ENCODE data around the gene BRD4.
"Not testable (repeated sequence)": the region's sequence is repeated elsewhere in the genome, so short reads cannot be mapped to it uniquely, and the experiment has no call there.

BRD4 gene

DNA sequence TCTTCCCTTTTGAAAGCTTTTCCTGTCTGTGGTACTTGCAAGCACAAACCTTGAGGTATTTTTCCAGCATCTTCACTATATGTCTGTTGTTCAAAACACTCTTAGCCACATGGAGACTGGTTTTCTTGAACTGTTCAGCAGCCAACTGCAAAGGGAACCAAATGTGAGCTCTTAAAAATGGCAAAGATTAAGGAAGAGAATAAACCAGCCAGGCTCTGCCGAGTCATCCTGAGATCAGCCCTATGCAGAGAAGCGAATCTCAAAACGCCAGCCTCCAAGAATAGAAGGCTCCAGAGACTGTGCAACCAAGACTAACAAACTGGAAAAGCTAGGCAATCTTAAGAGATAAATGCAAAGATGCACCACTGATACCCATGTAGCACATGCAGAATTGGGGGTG is 26.6 kb upstream of the BRD4 start:
- DNase-seq, result no peak

DNA sequence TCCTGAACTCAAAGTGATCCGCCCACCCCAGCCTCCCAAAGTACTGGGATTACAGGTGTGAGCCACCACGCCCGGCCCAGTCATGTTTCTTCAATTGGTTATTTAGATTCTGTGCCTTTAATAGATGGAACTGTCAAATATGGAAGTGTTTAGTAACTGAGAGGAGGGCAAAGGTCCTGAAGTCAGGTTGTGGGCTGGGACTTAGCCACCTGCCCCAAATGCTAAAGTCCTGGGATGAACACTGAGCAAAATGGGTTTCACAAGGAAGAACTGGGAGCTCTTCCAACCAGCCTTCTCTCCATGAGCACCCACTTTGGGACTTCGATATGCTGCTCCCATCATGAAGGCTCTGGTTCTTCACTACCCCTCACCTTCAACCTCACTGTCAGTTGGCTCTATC is 25.6 kb upstream of the BRD4 start:
- DNase-seq, result no peak

DNA sequence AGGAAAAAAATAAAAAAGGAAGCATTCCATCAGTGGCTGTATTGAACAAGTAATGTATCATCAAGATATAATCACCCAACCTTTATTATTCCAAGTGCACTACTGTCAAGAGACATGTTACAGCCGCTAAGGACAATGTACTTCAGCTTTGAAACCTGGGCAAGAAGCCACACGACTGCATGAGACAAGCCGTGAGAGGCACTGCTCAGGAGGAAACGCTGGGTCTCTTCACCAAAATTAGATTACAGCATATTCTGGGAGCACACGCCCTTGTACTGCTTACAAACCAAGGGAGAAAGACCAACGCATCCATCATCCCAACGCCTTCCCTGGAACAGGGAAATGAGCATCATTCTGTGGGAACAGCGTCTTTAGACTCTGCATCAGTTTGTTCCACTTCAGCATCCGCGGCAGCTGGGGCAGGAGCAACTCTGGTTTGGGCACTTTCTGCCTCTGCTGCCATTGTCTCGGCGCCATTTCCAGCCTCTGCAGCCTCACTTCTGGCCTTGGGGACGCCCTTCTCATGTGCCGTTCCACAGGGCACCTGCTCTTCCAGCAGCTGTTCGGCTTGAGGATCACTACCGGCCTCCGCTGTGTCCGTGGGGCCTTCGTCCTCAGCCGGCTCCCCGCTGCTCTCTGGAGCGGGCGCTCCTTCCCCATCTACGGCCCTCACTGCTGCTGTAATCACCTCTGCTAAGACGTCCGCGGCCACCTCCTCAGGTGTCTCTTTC is 22.4 kb upstream of the BRD4 start:
- no peak for DNase-seq

DNA sequence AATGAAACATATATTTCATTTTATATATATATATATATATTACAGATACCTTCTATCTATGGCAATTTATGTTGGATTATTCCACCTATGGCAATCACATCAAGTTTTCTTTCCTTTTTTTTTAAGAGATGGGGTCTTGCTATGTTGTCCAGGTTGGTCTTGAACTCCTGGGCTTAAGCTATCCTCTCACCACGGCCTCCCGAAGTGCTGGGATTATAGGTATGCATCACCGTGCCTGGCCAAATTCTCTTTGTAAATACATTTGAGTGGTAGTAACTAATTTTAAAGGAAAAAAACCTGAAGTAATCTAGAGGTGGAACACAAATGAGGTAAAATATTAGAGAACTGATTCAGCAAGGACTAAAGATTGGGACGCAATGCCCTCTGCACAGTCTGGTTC is 21.6 kb upstream of the BRD4 start:
- DNase-seq, result no peak

DNA sequence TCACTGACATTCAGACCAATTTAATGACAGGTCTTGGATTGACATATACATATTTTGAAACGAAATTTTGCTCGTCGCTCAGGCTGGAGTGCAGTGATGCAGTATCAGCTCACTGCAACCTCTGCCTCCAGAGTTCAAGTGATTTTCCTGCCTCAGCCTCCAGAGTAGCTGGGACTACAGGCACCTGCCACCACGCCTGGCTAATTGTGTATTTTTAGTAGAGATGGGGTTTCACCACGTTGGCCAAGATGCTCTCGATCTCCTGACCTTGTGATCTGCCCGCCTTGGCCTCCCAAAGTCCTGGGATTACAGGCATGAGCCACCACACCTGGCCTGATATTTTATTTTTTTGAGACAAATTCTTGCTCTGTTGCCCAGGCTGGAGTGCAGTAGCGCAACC is 20.2 kb upstream of the BRD4 start:
- not testable (repeated sequence) for DNase-seq

DNA sequence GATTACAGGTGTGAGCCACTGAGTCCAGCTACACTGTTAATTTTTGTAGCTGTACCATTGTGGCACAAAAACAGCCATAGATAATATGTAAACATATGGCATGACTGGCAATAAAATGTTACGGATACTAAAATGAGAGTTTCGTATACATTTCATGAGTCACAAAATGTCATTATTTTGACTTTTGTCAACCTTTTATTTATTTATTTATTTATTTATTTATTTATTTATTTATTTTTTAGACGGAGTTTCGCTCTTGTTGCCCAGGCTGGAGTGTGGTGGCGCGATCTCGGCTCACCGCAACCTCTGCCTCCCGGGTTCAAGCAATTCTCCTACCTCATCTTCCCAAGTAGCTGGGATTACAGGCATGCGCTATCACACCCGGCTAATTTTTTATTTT is 9.0 kb upstream of the BRD4 start:
- DNase-seq, result not testable (repeated sequence)

DNA sequence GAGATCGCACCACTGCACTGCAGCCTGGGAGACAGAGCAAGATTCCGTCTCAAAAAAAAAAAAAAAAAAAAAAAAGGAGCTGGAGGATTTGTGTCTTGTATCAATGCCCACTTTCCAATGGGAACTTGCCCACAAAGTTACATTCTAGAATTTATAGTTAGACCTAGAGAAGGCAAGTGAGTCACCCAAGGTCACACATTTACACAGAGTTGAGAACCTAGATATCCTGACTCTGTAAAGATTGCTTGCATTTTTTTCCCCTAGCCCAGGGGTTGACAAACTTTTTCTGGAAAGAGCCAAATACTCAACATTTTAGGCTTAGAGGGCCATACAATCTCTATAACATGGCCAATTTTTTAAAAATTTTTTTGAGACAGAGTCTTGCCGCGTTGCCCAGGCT is 7.7 kb upstream of the BRD4 start:
- DNase-seq, result no peak

DNA sequence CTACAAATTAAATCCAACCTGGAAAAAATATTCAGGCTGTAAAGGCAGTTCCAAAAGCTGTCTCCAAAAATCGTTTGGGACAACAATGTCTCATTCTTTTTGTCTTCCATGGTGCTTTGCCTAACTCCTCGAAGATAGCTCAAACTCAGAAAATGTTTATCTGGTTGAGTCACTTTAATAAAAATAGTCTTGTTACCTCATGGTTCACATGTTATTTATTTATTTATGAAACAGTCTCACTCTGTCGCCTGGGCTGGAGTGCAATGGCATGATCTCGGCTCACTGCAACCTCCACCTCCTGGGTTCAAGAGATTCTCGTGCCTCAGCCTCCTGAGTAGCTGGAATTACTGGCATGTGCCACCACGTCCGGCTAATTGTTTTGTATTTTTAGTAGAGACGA is 4.9 kb upstream of the BRD4 start:
- DNase-seq, result no peak

DNA sequence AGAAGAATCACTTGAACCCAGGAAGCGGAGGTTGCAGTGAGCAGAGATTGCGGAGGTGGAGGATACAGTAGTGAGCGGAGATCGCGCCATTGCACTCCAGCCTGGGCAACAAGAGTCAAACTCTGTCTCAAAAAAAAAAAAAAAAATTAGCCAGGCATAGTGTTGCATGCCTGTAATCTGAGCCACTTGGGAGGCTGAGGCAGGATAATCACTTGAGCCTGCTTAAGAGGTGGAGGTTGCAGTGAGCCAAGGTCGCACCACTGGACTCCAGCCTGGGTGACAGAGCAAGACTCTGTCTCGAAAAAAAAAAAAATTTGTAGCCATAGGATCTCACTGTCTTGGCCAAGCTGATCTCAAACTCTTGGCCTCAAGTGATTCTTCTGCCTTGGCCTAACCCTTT is 3.7 kb upstream of the BRD4 start:
- DNase-seq, result not testable (repeated sequence)

DNA sequence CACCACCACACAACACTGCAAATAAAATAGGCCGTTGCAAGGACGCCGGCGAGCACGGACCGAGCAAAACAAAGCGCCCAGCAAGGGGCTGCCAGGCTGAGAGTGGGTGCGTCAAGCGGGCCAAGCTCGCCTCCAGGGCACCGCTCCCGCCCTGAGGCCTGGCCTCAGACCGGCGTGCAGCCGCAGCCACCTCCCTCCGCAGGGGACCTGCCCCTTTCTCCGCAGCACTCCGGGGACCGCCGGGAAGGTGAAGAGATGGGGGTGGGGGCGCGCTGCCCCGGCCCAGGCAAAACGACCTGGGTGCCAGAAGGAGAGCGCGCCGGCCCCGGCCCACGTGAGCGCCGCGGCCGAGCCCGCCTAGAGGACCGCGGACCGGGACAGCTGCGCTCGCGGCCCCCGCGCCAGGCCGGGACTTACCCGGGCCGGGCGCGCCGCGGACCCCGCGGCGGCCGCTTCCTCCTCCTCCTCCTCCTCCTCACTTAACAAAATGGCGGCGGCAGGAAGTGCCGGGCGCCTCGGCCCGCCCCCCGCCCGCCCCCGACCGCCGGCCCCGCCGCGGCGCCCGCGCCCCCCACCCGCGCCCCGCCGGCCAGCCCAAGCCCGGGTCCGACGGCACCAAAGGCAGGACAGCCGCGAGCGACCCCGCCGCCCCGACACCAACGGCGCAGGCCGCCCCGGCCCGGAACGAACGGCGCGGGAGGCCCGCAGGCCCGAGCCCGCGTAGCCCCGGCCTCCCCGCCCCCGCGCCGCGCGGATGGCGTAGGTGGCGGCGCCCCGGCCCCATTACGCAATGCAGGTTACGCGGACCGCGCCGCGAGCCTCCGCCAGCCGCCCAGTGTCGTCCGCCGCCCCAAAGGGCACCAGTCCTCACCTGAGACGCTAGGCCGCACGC is 674 bp downstream of the BRD4 start:
- peak; percentile 85 for DNase-seq

DNA sequence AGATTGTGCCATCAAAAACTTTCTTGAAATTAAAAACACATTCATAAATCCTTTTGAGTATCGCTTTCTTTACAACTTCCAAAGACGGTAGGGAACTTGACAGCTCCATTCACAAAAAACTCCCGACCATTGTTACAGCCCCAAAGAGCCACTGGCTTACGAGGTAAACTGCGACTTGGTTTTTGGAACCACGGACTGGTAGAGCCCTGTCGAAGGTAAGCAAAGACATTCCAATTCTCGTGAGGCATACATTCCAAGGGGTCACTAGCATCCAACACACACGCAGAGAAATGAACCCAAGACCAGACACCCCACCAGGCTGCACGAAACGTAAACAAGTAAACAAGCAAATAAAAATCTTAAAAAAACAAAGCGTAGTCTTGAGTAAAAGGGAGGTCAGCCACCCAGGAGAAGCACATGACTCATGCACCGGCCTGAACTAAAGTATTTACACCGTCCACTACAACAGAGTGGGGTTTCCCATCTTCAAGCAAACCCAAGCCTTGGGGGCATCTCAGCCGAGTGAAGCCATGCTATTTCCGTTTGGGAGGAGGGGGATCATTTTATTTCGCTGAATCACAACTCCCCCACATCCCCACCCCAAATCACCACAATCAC is 1.4 kb downstream of the BRD4 start:
- DNase-seq, result no peak

DNA sequence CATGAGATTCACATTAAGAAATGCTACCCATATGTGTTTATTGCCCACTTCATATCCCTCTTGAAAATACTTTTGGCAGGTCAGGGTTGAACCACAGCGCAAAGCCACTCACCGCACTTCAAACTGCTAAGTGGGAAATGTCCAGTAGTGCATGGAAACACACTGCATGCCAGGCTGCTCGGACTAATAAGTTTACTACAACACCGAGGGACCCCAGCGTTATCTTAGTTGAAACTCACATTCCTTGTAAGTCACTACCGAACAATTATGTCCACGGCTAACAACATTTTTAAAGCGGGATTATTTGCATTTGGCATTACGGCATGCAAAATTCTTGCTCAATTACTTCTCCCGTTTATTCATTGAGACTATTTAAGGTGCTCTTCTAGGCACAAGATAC is 4.0 kb downstream of the BRD4 start:
- DNase-seq, result no peak

DNA sequence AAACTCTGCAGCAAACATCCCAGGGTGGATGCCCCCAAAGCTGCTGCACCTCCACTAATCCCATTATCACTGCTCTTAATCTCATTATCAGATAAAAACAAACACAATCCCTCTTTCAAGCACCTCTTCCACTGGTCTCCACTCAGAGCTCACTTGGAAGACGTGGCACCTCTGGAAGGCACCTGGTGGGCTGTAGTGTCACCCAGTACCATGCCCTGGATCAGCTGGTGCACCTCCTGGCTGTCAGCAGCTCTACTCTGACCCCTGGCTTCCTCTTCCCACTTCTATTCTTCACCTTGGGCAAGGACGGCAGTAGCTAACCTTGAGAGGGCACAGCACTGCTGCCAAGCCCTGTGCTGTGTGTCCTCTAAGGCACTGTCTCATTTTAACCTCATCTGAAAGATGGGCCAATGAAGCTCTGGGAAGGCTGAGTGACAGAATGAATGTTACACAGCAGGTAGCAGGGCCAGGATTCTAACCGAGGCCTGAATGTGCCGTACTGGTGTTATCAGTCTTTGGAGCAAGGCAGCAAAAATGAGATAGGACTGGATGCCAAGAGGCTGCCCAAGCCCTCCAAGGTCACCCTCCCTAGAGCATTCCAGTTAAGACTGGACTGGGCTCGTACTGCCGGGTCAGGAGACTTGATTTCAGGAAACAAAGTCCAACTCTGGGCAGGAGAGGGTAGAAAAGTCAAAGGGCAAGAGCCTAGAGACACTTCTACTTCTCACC is 7.4 kb downstream of the BRD4 start:
- DNase-seq, result no peak

DNA sequence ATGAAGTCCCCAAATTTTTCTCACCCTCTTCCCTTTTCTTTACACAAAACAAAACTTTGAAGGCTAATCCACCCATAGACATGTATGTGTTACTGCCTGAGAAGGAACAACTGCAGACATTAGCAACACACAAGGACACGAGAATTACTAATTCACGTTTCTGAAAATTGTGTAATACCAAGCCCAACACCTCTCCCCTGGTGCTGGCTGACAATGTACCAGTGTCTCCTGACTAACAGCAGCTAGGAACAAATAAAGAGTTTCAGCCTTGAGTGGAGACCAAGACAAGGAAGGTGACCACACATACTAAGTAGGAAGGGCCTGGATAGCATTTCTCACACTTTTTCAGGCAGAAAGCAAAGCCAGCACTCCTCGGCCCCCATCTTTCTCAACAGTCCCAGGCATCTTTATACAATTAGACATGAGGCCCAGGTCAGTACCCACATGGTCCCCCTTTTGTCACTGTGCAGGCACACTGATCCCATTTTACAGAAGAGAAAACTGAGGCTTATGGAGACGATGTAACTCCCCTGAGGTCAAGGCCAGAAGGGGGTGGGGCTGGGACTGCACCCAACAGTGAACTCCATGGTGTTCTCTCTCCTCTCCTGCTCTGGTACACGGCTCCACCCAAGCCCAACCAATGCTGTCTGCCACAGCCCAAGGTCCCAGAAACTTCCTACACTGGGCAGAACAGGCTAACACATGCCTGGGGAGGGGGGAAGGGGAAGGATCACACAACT is 8.7 kb downstream of the BRD4 start:
- DNase-seq, result no peak

DNA sequence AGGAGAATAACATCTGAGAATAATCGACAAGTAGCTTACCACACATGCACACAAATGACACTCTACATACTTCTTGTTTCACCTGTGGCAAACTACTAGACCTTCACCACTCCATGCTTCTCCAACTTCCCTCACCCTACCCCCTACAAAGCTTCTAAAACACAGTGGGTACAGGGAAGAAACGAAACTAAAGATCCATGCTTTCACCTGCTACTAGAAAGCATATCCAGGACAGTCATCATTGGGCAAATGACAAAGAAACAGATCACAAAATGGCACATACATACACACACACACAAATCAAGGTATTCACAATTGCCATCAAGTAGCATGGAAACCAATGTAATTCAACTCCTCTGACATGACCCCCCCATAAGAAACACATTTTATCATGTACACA is 10.6 kb downstream of the BRD4 start:
- no peak for DNase-seq

DNA sequence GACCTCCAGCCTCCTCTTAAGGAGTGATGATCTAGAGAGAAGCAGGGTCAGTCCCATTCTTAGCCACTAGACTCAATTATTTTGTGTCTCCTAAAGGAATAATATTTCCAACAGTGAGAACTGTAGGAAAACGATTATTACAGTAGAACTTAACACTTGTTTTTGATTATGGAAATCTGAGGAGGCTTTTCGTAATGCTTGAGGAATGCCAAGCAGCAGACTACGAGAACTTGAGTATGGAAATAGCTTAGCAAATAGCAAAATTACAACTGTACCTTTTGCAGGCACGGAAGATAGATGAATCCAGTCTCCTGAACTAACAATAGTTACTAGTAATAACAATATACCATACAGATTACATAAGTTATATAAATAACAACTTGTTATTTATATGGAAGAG is 12.2 kb downstream of the BRD4 start:
- no peak for DNase-seq

DNA sequence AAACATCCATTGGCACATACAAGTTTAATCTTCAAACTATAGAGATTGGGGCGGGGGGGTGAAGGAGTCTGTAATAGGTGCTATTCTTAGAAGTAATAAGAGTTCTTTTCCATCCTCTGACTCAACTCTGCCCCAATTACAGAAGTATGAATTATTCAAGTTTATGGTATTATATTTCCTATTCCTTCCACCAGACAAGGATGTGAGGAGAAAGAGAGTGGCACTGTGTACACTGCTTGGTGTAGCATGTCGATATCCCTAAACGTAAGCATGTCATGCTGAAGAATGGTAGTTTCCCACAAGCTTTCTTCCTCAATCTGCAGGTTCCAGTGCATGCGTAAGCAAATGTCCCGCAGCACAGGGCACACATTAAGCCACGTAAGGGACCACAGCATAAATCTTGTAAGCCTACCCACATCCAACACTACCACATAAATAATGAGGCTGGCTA is 14.1 kb downstream of the BRD4 start:
- no peak for DNase-seq

DNA sequence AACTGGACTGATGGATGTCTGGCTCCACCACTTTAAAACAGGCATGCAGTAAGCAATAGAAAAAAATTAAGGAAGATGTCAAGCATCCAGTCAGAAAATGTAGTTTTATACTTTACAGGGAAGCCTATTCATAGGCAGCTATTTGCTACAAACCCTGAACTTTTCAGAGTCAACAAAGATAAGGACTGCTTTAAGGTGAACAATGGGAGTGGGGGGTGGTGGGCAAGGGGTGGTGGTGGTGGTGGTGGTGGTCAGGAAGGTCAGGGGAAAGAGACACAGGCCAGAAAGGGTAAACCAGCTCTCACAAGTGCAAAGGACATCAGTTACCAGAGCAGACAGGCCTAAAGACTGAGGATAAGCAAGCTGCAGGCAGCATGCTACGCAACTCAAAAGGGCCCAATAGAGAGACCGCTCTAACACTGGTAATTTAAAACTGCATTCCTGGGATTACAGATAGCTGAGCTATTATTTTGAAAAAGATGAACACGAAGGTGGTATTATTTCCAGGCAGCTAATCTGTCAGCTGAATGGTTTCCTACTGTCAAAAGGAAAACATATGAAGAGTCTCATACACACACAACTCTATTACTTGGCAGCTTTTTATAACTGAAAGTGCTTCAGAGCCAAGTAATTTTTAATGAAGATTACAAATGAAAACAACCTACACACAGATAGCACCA is 14.8 kb downstream of the BRD4 start:
- DNase-seq, result no peak

DNA sequence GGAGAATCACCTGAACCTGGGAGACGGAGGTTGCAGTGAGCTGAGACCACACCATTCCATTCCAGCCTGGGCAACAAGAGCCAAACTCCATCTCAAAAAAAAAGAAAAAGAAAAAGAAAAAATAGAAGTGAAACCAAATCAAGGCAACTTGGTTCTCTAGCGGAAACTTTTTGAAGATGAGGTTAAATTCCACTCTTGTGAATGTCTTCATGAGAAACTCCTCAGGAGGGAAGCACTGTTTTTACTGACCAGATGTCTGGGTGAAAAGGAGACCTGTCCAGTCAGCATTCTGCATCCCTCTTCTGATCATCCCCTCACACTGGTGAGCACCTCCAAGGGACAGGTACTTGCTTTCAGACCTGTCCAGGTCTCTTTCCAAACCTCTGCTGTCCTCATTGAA is 15.8 kb downstream of the BRD4 start:
- no peak for DNase-seq

DNA sequence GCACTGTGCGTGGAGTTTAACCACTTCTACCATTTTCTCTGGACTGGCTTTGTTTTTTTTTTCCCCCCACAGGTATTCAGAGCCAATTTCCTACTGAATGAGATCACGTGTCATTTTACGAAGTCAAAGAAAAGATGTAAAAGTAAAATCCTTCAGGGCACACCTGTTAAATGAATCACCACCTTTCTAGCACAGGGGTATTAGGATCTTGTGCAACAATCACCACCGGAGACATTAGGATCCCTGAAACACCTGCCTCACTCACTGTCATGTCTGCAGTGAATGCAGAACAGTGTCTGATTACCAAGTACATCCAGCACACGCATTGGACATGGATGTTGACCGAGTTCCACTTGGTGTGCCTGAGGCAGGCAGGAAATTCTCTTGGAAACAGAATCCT is 17.2 kb downstream of the BRD4 start:
- no peak for DNase-seq

DNA sequence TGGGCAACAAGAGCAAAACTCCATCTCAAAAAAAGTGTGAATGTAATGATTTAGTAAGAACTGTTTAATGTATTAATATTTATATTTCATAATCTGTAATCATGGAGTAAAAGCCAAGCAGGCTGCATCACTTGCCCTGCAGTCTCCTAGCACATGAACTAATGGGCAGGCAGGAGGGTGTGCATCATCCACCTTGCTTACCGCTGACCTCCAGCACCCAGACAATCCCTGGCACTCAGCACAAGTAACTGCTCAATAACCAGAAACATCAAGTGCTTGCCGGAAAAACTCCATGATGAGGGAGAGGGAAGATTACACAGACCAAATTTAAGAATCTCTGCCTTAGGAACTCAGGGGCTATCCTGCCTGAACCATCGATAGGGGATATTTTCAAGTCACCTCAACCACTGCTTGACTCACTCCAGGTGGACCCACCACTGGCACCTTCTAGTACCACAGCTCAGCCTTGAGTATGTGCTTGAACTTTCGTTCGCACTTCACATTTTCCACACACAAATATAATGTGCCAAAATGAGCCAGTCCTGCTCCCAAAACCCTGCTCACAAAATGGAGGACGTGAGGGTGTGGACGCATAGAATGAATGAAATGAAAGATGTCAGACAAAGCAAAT is 18.6 kb downstream of the BRD4 start:
- no peak for DNase-seq
